Upper lobe of left lung (tissue), 4 donors: ENCODE measurements around the gene UGT1A4.

Source experiments
- EP300 ChIP-seq, 4 donors: sonication (generic); formaldehyde crosslinking; IDR thresholded peaks; one replicate each; pipeline ENCODE4 v1.5.1; 2017; ENCODE audit warnings: antibody characterized with exemption in 4 of 4, control low read depth in 2 of 4
- POLR2AphosphoS5 ChIP-seq, 2 donors: sonication (generic); formaldehyde crosslinking; IDR thresholded peaks; one replicate each; pipeline ENCODE4 v1.5.1; 2017; ENCODE audit warnings: antibody characterized with exemption in 2 of 2
- TF ChIP-seq, protein P1 (sequence below), 6 experiments: fragments of 450-650 bp in 4 of 6; fragments of 200-600 bp in 2 of 6; sonication (generic) in 2 of 6; IDR thresholded peaks; one replicate each; pipeline ENCODE4 v1.5.1; 2016 to 2019; ENCODE audit warnings: antibody characterized with exemption in 6 of 6

DNA sequence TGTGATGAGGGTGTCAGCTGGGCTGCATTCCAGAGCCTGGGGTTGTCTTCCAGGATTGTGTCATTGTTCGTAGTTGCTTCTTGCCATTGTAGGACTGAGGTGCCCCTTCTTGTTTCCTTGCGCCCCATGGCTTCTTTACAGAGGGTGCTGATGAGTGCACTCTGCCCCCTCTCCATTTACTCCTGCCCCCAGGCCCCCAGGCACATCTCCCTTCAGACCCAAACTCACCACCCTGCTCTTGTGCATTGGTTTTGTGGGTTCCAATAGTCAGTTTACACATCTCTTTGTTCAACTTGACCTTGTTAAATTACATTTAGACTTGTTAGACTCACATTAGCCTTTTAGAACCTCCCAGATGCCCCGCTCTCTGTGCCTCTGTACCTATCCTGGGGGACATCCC, 102.7 kb downstream of the UGT1A4 start:
- TF ChIP-seq, protein P1, sequence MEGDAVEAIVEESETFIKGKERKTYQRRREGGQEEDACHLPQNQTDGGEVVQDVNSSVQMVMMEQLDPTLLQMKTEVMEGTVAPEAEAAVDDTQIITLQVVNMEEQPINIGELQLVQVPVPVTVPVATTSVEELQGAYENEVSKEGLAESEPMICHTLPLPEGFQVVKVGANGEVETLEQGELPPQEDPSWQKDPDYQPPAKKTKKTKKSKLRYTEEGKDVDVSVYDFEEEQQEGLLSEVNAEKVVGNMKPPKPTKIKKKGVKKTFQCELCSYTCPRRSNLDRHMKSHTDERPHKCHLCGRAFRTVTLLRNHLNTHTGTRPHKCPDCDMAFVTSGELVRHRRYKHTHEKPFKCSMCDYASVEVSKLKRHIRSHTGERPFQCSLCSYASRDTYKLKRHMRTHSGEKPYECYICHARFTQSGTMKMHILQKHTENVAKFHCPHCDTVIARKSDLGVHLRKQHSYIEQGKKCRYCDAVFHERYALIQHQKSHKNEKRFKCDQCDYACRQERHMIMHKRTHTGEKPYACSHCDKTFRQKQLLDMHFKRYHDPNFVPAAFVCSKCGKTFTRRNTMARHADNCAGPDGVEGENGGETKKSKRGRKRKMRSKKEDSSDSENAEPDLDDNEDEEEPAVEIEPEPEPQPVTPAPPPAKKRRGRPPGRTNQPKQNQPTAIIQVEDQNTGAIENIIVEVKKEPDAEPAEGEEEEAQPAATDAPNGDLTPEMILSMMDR (IDR thresholded peaks at IDR 0.05): no peak
- TF ChIP-seq POLR2AphosphoS5 (IDR thresholded peaks at IDR 0.05) (no peak), EP300 (IDR thresholded peaks at IDR 0.05) (no peak)
